HuH-7 (cell line): ENCODE data around the gene ZNF385D.

ENCODE experiments used
- DNase-seq: peaks from one replicate; pipeline ENCODE4 v3.0.0; 2011; ENCODE audit warnings: low spot score

Gene ZNF385D

DNA sequence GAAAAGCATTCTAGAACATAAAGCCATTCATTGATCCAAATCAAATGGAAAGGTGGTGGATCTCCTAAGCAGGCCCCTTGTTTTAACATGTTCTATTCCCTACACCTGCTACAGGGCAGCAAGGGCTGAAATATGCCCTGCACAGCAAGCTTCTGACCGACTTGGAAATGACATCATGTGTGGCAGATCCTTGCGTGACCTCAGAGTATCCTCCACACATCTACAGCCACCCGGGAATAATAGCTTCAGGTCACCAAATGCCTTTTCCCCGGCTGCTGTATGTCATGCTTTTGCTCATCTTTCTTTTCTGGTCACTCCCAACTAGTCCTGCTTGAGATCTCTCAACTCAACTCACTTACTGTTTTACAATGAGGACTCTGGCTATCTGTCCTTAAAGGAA lies 158.2 kb downstream of the ZNF385D start:
- no peak for DNase-seq

DNA sequence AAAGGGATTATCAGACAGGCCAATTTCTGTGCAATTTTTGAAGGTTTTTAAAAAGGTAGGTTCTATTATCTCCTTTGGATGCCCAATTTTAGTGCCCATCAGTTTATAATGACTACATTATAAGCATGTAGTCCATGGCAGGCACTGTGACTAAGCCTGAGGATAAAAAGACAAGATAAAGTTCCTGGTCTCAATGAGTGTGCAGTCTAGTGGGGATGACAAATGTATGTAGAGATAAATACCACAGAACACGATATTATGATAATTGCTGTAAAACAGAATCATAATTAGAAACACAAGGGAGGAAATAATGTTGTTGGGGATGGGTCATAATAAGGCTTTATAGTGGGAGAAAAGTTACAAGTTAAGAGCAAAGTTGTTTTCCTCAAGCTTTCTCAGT lies 163.1 kb downstream of the ZNF385D start:
- no peak for DNase-seq

DNA sequence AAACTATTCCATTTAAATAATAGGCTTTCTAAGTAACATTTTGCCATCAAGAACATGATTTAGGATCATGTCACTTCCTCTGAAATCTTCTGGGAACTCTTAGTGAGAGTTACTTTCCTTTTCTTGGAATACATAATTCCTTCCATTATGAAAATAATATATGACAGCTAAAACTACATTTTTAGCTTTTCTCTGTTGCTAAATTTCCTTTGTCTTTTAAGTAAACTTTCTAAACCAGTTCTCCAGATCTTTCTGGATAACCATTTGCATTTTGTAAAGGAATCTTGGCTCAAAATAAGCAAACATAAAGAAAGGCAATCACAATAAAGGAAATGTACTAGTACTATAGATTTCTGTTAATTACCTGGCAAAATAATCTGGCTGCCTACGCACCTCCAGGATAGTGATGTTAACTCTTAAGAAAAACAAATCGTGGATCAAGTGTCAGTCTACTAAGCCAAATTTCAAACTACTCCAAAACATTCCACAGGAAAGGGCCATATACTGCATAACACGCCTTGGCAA lies 165.7 kb downstream of the ZNF385D start:
- no peak for DNase-seq

- DNase-seq, result no peak
These were observed 177.7 kb downstream of the ZNF385D start for GRCh38 chr3:21573291-21573690.

- DNase-seq, result no peak
These were observed 186.5 kb downstream of the ZNF385D start for GRCh38 chr3:21564531-21564930.

DNA sequence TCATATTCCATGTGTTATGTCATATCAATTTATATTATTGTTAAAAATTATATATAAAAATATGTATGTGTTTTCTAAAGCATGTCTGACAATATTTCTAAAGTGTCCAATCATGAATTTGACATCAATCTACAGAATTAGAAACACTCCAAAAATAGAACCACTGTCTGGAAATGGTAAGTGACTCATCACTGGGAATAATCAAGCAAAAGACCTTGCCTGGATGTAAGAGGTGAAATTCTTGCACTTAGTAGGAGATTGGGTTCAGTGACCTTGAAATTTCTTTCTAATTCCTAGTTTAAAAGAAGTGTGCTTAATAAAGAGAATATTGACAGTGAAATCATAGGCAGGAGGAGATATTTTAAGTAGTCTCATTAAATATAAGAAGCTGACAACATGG lies 188.8 kb downstream of the ZNF385D start:
- no peak for DNase-seq

GRCh38 chr3:21561472-21561871 lies 189.5 kb downstream of the ZNF385D start:
- no peak for DNase-seq

DNA sequence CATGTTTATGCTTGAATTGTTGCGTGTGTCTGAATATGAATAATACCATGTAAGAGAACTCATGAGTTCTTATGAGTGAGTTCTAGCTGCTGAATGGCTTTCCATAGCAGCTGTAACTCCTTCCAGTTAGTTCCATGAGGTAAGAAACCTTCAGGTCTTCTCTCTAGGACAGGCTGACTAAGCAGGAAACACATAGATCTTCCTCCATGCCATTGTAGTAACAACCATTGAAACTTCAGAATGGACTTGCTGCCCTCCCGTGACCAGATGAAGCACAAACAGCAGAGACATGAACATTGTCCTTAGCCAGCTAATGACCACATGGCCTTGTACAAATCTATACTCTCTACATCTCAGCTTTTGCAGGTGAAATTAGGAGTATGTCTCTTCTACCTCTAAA lies 200.0 kb downstream of the ZNF385D start:
- DNase-seq, result peak; percentile 9

- DNase-seq, result no peak
These were observed 206.9 kb downstream of the ZNF385D start for GRCh38 chr3:21544076-21544462.

DNA sequence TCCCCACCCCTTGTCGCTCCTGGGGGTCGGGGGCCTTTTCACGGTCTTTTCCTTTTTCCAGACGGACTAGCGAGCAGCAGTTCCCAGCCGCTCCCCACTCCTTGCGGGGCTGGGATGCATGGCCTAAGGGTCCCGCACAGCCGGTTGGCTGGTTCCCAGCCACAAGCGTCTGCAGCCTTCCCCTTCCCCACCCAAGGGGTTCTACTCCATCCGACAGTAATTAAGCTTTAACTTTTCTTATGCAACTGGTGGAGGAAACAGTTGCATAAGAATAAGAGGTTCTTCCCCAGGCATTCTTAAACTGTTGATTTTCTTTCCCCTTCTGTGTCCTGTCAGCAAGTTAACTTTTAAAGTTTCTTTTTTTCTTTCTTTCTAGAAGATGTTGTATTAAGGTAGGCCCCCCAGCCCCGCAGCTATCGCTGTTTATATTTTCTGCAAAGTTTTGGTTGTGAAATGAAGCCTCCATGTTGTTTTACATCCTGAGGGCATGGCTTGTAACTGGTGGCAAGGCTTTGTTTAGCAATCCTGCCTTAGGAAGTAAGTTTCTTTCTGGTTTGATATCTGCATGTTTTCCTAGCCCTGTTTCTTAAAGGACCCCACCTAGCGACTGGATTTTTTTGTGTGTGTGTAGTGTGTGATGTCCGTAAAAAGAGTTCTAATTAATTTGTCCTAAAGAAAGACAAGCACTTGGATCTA lies 207.5 kb downstream of the ZNF385D start:
- DNase-seq, result no peak

GRCh38 chr3:21542656-21543379 lies 208.2 kb downstream of the ZNF385D start:
- DNase-seq, result no peak

GRCh38 chr3:21540265-21540664 lies 210.7 kb downstream of the ZNF385D start:
- DNase-seq, result no peak

DNA sequence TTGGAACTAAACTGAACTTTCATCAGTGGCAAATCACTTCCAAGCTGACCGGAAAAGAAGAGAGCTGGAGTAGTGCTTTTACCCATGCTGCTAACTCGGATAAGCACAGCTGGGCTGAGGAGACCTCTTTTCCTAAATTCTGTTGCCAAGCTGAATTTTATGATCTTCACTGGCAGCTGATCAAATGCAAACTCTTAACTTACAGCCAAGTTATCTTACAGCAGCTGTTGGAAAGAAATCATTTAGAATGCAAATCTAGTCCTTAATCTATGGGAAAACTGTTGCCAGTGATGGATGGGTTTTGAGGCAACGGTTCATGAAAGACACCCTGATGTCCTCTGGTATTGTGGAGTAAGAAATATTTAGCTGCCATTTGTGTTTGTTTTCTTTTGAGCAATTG lies 216.5 kb downstream of the ZNF385D start:
- no peak for DNase-seq

DNA sequence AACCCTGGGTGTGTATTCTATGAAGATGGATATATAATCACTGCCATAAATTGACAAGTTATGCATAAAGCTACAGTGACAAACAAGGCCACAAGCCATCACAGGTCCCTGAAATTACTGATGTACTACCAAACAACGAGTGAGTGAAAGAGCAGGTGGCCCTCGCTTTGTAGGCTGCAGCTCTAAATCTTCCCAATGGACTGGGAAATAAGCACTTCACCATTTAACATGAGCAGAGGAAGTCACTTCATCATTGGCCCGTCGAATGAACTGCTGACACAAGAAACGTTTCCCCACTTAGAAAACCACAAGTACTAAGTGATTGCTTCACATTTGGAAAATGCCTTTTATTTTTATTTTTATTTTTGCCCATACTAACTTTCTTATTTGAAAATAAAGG lies 218.0 kb downstream of the ZNF385D start:
- DNase-seq, result no peak

DNA sequence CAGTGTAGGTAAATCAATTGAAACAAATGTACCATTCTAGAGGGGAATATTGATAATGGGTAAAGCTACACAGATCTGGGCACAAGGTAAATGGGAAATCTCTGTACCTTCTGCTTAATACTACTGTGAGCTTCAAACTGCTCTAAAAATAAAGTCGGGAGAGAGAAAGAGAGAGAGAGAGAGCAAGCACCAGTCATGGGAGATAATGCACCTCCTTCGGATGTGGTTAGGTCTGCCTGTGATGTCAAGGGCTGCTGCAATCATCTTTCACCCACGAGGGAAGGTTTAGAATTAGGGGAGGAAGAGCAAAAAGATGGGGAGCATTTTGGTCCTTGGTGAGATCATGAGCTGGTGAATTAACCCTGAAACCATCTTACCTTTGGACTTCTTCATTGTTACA lies 219.1 kb downstream of the ZNF385D start:
- DNase-seq, result no peak

- DNase-seq, result no peak
These were observed 222.6 kb downstream of the ZNF385D start for GRCh38 chr3:21528291-21528995.

GRCh38 chr3:21526461-21526860 lies 224.5 kb downstream of the ZNF385D start:
- DNase-seq, result no peak

DNA sequence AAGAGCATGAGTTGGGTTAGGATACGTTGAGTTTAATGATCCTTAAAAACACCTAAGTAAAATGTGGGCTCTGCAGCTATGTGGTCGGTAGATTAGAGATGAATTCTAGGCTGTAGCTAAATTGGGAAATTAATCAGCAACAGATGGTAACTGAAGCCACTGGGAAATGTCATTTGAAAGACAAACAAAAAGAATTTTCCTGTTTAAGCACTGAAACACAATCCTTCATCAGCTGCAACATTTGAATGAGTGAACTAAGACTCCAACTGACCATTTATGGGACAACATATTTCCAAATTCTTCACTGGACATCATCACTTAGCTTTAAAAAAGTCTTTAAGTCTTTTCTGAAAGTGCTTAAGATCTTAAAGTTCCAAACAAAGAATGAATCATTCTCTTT lies 226.9 kb downstream of the ZNF385D start:
- DNase-seq, result no peak

DNA sequence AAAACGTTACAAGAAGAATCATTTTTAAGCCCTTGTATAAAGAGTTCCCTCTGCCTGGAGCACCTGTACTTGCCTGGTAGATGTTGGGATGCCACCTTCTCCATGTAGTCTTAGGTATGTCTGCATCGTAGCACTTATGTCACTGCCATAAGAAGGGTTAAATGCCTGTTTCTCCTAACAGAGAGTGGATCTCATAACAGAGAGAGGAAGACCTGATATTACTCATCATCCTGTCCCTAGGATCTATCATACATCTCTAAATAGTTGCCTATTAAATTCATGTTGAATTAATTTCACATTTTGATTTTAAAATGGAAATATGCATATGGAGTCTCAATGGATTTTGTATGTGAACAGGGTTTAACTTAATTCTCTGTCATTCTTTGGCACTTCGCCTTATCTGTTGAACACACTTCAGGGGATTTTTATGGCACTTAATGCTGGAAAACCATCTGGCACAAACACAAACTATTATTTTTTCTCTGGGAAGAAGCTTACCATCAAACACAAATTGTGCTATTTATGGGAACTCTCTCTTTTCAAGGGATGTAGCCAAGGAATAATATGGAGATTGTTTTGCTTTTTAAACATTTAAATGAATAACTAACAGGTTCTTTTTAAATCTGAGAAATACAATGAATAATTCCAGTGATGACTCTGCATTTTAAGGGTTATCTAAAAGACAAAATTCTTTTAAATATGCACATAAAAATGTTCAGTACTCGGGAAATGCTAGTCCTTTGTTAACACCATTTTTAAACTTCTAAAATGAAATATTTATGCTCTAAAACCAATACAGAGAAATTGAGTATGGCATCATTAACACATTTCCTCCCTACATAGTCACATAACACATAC lies 230.7 kb downstream of the ZNF385D start:
- no peak for DNase-seq

GRCh38 chr3:21517184-21517583 lies 233.8 kb downstream of the ZNF385D start:
- DNase-seq, result no peak

DNA sequence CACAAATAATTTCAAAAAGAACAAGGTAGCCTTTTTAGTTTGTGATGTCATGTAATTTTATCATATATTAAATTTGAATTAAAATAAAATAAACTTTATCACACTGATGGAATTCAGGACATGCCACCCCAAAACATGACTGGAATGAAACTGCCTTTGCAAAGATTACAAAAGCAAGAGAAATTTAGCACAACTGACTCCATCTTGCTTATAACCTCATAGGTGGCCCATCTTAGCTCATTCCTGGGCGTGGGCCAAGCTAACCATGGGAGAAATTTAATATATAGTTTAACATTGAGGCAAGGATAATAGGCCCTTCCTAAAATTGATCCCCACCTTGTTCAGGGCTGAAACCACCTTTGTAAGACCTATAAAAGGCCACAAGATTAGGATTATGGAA lies 235.6 kb downstream of the ZNF385D start:
- DNase-seq, result no peak
